Measurements from ENCODE around the gene CMTM1. TPM values are rescaled to one million over a fixed set of nuclear protein-coding genes. Genes with fewer than 3 reads are reported as not detected.

The CMTM1 gene
- total RNA-seq, 1 donor from 2014 or later, result 8.4 TPM

GRCh38 chr16:66569827-66570405, 3.7 kb downstream of the CMTM1 start:
- no peak for DNase-seq (ENCODE audit: extremely low spot score, unreplicated experiment)
- peaks cover 13% of the 10 kb centered on the region for H3K36me3 Mint-ChIP-seq
- no peaks in the 10 kb centered on the region for H3K27me3 Mint-ChIP-seq
- H3K27ac Mint-ChIP-seq, result no peak overlapping the region
- H3K9me3 Mint-ChIP-seq, result no peaks in the 10 kb centered on the region
- no peak overlapping the region for H3K4me3 Mint-ChIP-seq
- TF ChIP-seq, protein P1, sequence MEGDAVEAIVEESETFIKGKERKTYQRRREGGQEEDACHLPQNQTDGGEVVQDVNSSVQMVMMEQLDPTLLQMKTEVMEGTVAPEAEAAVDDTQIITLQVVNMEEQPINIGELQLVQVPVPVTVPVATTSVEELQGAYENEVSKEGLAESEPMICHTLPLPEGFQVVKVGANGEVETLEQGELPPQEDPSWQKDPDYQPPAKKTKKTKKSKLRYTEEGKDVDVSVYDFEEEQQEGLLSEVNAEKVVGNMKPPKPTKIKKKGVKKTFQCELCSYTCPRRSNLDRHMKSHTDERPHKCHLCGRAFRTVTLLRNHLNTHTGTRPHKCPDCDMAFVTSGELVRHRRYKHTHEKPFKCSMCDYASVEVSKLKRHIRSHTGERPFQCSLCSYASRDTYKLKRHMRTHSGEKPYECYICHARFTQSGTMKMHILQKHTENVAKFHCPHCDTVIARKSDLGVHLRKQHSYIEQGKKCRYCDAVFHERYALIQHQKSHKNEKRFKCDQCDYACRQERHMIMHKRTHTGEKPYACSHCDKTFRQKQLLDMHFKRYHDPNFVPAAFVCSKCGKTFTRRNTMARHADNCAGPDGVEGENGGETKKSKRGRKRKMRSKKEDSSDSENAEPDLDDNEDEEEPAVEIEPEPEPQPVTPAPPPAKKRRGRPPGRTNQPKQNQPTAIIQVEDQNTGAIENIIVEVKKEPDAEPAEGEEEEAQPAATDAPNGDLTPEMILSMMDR (conservative IDR thresholded peaks at IDR 0.05), result no peak
- H3K4me1 Mint-ChIP-seq (ENCODE audit: unreplicated experiment), result no peaks in the 10 kb centered on the region

DNA sequence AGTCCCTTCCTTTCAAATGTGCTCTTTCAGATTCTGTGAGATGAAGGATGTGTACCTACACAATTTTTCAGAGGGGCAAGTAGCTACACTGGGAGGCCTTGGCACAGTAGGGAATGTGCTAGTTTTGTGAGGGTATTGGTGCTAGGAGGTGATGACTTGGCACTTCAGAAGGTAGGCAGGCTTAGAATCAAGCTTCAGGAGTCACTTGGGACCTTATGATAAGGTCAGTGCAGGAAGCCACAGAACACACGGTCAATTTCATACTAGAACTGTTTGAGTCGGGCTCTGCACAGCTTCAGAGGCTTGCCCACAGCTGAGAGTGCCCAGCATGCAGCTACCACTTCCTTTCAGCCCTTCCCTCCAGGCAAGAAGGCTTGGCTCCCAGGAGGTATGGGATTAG, 6.1 kb downstream of the CMTM1 start:
- DNase-seq (ENCODE audit: extremely low spot score, unreplicated experiment), result no peak
- Mint-ChIP-seq H3K4me1 (ENCODE audit: unreplicated experiment) (no peaks in the 10 kb centered on the region), H3K36me3 (peaks cover 8% of the 10 kb centered on the region), H3K9me3 (no peaks in the 10 kb centered on the region), H3K27me3 (peaks cover 5% of the 10 kb centered on the region), H3K27ac (no peak overlapping the region), H3K4me3 (no peak overlapping the region)
- TF ChIP-seq, protein P1 (conservative IDR thresholded peaks at IDR 0.05), result no peak

DNA sequence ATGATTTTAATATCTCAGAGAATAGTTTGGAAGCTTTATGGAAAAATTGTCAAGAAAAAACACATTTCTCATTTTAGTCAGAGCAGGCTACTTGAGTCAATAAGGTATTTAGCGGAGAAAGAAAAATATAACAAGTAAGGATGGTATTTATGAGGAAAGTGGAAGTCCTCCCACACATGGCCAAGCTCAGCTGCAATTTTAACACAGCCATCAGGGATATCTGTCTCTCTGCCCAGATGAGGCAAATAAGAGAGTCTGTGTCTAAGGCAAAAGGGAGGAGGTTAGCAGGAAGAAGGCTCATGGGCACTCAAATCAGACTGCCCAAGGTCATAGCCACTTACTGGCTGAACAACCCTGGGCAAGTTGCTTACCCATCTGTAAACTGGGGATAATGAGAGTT, 7.8 kb downstream of the CMTM1 start:
- Mint-ChIP-seq H3K27ac (no peak overlapping the region), H3K36me3 (peaks cover 6% of the 10 kb centered on the region), H3K9me3 (no peaks in the 10 kb centered on the region), H3K4me1 (ENCODE audit: unreplicated experiment) (no peaks in the 10 kb centered on the region), H3K4me3 (no peak overlapping the region), H3K27me3 (peaks cover 17% of the 10 kb centered on the region)
- TF ChIP-seq, protein P1 (conservative IDR thresholded peaks at IDR 0.05), result no peak
- DNase-seq (ENCODE audit: extremely low spot score, unreplicated experiment), result no peak

DNA sequence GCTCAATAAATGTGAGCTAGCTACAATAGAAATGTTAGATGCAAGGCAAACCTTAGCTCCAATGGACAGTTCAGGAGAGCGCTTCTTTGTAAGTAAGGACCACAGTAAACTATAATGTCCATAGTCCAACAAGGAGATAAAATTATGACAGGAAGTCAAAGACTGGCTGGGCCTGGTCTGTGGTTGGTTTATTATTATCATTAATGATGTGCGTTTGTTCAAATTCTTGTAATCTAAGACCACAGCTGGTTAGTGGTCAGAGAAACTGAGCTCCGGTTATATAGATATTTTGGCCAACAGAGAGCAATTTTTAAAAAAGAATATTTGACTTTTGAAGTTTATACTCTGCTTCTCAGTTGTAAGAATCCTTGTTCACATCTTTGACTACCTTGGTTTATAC, 8.3 kb downstream of the CMTM1 start:
- no peaks in the 10 kb centered on the region for H3K9me3 Mint-ChIP-seq
- peaks cover 6% of the 10 kb centered on the region for H3K36me3 Mint-ChIP-seq
- peaks cover 17% of the 10 kb centered on the region for H3K27me3 Mint-ChIP-seq
- TF ChIP-seq, protein P1 (conservative IDR thresholded peaks at IDR 0.05), result no peak
- H3K4me1 Mint-ChIP-seq (ENCODE audit: unreplicated experiment), result no peaks in the 10 kb centered on the region
- no peak for DNase-seq (ENCODE audit: extremely low spot score, unreplicated experiment)
- no peak overlapping the region for H3K27ac Mint-ChIP-seq
- H3K4me3 Mint-ChIP-seq, result no peak overlapping the region

- no peak overlapping the region for H3K4me3 Mint-ChIP-seq
- no peak overlapping the region for H3K27ac Mint-ChIP-seq
- peaks cover 20% of the 10 kb centered on the region for H3K27me3 Mint-ChIP-seq
- no peaks in the 10 kb centered on the region for H3K9me3 Mint-ChIP-seq
- no peak for DNase-seq (ENCODE audit: extremely low spot score, unreplicated experiment)
- H3K36me3 Mint-ChIP-seq, result peaks cover 6% of the 10 kb centered on the region
- TF ChIP-seq, protein P1 (conservative IDR thresholded peaks at IDR 0.05), result no peak
- no peaks in the 10 kb centered on the region for H3K4me1 Mint-ChIP-seq (ENCODE audit: unreplicated experiment)
Measured at GRCh38 chr16:66575060-66575459, 8.8 kb downstream of the CMTM1 start.

DNA sequence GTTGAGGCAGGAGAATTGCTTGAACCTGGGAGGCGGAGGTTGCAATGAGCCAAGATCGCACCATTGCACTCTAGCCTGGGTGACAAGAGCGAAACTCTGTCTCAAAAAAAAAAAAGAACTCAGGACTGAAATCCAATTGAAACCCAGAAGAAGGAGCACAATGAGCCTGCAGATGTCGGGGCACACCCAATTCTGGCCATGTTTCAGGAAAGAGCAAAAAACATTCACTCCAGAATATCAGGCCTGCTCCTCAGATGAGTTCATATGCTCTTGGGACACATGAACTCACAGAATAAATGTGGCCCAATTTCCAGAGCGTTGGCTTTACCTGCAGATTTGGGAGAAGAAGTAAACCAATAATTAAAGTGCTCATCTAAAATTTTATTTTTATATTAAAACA, 10.1 kb downstream of the CMTM1 start:
- DNase-seq (ENCODE audit: extremely low spot score, unreplicated experiment), result no peak
- Mint-ChIP-seq H3K4me3 (no peak overlapping the region), H3K4me1 (ENCODE audit: unreplicated experiment) (peaks cover 10% of the 10 kb centered on the region), H3K27ac (no peak overlapping the region), H3K9me3 (no peaks in the 10 kb centered on the region), H3K36me3 (peaks cover 6% of the 10 kb centered on the region), H3K27me3 (peaks cover 20% of the 10 kb centered on the region)
- TF ChIP-seq, protein P1 (conservative IDR thresholded peaks at IDR 0.05), result no peak
